Kidney glomerular epithelial cell (primary cell): ENCODE data around the gene TGFB1.
"Not testable (repeated sequence)": the region's sequence is repeated elsewhere in the genome, so short reads cannot be mapped to it uniquely, and the experiment has no call there.

Experiments used
- DNase-seq: peaks from one replicate; lab custom pipeline; 2025; lab: John Stamatoyannopoulos, UW

TGFB1 gene

DNA sequence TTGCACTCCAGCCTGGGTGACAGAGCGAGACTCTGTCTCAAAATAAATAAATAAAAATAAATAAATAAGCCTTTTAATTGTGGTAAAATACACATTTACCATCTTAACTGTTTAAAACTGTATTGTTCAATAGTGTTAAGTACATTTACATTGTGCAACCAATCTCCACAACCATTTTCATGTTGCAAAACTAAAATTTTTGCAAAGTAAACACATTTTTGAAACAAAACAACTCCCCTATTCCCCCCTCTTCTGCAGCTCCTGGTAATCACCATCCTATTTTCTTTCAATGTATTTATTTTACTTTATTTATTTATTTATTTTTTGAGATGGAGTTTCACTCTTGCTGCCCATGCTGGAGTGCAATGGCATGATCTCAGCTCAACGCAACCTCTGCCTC is 16.0 kb upstream of the TGFB1 start:
- no peak for DNase-seq

- DNase-seq, result peak; percentile 82
Measured at GRCh38 chr19:41367848-41368301, 14.2 kb upstream of the TGFB1 start.

GRCh38 chr19:41366089-41366488 is 12.4 kb upstream of the TGFB1 start:
- no peak for DNase-seq

DNA sequence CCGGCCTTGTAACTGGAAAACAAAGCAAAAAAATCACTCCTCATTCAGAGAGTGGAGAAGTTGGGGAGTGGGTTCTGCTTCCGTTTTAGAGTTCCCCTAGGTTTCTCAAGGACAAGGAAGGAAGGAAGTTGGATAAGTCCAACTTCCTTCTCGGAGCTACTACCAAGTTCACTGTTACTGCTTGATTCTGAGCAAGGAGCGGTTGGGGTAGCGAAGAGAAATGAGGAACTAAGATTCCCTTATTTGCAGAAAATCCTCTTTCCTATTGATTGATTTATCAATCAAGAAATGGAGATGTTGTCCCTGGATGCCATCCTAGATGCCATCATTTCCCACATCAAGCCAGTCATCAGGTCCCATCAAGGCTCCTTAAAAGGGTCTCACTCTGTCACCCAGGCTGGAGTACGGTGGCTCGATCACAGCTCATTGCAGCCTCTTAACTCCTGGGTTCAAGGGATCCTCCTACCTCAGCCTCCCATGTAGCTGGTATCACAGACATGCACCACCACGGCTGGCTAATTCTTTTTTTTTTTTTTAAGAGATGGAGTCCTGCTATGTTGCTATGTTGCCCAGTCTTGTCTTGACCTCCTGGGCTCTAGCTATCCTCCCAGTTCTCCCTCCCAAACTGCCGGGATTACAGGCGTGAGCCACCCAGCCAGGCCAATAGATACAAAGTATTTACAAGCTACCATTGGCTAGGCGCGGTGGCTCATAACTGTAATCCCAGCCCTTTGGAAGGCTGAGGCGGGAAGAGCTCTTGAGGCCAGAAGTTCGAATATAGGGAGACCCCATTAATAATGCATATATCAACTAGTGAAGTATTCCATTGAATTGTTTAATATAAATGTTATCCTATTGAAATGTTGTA is 11.0 kb upstream of the TGFB1 start:
- no peak for DNase-seq

- peak; percentile 98 for DNase-seq
Measured at GRCh38 chr19:41363753-41364523, 10.2 kb upstream of the TGFB1 start, which contains the start of gene B9D2. TSS of gene B9D2 (minus strand) at chr19:41364149. CDS start at chr19:41363519, 630 bp downstream.

DNA sequence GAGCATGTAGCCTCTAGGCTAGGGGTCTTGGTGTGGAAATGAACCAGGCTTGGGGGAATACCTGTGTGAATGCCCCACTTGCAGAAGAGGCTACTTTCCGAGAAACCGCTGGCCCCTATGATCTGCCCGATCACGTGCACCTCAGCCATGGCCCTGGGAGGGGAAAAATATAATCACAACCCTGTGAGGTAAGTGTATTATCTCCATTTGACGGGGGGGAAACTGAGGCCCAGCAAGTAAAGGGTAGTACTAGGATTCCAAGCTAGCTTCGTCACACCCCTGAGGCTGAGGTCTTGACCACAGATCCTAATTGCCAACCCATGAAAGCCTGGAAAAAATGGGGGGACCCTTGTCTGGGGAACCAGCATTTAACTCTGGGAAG is 9.6 kb upstream of the TGFB1 start:
- DNase-seq, result no peak

- no peak for DNase-seq
Measured at GRCh38 chr19:41362143-41362847, 8.6 kb upstream of the TGFB1 start.

GRCh38 chr19:41359741-41360140 is 6.0 kb upstream of the TGFB1 start:
- DNase-seq, result no peak

DNA sequence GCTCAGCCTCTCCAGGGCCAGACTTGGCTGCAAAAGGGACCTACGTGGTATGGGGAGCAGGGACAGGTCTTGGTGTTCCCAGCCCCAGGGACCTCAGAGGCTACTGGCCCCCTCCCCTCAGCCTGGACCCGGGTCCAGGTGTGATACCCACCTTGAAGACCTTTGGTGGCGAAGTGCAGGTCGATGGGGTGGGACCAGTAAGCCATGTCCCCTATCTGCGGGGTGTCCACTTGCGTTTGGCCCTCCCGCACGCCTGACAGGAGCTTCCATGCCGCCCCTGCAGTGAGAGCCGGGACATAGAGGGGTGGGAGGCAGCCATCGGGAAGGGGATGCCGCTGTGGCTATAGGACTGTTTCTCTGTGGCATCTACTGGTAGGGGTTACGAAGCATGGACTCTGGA is 4.0 kb upstream of the TGFB1 start:
- no peak for DNase-seq

GRCh38 chr19:41356984-41357739 is 3.4 kb upstream of the TGFB1 start:
- no peak for DNase-seq

DNA sequence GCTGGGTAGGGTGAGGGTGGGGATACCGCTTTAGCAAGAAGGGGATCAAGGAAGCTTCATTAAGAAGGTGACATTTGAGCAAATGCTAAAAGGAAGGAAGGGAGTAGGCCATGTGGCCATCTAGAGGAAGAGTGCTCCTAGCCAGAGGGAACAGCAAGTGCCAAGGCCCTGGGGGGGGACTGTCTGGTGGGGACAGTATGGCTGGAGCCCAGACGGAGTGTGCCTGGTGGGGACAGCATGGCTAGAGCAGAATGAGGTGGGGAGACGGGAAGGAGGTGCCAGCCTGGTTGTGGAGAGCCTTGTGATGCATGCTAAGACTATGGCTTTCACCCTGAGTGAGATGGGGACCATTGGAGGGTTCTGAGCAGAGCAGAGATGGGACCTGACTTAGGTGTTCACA is 2.1 kb upstream of the TGFB1 start:
- no peak for DNase-seq

GRCh38 chr19:41355035-41355434 is 1.3 kb upstream of the TGFB1 start:
- DNase-seq, result no peak

DNA sequence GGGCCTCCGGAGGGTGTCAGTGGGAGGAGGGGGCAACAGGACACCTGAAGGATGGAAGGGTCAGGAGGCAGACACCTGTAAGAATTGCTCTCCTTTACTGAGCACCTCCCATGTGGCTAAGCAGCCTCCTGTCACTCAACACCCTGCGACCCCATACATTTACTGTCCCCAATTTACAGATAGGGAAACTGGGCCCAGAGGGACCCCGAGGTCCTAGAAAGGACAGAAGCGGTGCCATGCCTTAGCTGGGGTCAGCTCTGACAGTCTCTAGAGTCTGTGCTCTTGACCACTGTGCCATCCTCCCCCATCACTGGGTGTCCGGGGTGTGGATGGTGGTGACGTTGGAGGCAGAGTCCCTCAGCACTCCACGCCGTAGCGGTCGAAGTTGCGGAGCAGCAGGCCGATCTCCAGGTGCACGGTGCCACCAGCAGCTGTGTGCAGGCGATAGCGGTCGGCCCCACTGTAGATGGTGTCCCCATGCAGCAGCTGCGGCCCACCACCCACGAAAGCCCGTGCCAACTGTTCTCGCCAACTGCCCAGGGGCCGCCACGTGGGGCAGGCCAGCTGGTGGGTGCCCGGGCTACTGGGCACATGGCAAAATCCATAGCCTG is 726 bp upstream of the TGFB1 start:
- DNase-seq, result no peak

DNA sequence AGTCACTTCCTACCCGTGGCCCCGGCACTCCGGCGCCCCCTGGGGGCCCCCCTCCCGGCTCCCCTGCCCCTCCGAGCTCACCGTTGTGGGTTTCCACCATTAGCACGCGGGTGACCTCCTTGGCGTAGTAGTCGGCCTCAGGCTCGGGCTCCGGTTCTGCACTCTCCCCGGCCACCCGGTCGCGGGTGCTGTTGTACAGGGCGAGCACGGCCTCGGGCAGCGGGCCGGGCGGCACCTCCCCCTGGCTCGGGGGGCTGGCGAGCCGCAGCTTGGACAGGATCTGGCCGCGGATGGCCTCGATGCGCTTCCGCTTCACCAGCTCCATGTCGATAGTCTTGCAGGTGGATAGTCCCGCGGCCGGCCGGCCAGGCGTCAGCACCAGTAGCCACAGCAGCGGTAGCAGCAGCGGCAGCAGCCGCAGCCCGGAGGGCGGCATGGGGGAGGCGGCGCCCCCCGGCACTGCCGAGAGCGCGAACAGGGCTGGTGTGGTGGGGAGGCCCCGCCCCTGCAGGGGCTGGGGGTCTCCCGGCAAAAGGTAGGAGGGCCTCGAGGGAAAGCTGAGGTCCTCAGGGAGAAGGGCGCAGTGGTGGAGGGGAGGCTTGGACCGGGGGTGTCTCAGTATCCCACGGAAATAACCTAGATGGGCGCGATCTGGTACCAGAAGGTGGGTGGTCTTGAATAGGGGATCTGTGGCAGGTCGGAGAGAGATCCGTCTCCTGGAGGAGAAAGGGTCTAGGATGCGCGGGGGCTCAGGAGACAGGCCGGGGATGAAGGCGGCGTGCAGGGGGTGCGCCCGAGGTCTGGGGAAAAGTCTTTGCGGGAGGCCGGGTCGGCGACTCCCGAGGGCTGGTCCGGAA is 885 bp downstream of the TGFB1 start:
- DNase-seq, result peak; percentile 31

GRCh38 chr19:41352279-41352608 is 1.5 kb downstream of the TGFB1 start:
- no peak for DNase-seq

- peak; percentile 22 for DNase-seq
Measured at GRCh38 chr19:41351339-41352245, 2.1 kb downstream of the TGFB1 start.

DNA sequence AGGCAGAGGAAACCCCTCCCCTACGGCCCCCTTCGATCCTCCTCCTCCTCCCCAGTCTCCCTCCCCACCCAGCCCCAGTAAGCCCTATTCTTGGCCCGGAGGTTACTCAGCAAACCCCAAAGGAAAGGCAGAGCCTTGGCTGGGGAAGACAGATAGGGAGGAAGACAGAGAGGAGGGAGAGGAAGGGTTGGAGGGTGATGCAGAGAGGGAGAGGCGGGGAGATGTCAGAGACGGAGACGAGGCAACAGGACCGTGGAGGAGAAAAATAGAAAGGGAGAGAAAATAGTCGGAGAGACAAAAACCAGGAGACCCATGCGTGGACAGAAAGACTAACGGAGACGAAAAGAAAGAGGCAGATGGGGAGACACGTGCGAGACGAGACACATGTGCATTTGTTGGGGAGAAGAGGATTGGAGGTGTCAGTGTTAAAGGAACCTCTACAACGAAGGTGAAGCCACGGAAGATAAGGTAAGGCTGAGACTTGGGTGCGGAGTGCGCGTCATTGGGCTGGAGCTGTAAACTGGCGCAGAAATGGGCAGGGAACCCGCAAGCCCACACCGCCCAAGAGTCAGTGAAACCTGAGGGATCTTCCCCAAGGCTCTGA is 2.9 kb downstream of the TGFB1 start:
- DNase-seq, result no peak

DNA sequence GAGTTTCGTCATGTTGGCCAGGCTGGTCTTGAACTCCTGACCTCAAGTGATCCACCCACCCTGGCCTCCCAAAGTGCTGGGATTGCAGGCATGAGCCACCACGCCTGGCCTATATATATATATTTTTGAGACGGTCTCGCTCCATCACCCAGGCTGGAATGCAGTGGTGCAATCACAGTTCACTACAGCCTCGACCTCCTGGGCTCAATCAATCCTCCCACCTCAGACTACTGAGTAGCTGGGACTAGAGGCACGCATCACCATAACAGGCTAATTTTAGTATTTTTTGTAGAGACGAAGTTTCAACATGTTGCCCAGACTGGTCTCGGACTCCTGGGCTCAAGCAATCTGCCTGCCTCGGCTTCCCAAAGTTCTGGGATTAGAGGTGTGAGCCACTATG is 6.8 kb downstream of the TGFB1 start:
- not testable (repeated sequence) for DNase-seq

- DNase-seq, result no peak
Measured at GRCh38 chr19:41344162-41344561, 9.6 kb downstream of the TGFB1 start.
